Anterior cingulate cortex (tissue), 58 donors: ENCODE measurements around the gene ZNF543.
A peak's percentile ranks its signal among the peaks of the same experiment; 100 is the strongest.
"Not testable (repeated sequence)": the region's sequence is repeated elsewhere in the genome, so short reads cannot be mapped to it uniquely, and the experiment has no call there.

ENCODE experiments used
- DNase-seq, 58 donors: peaks; one replicate each; lab custom pipeline; 2025; lab: John Stamatoyannopoulos, UW

ZNF543 gene

GRCh38 chr19:57317503-57317902 is 2.8 kb upstream of the ZNF543 start:
- peak in 4 of 58 donors; percentile 0 to 10 (median 4) for DNase-seq

- no peak for DNase-seq
Measured at GRCh38 chr19:57319869-57320179, 448 bp upstream of the ZNF543 start.

DNA sequence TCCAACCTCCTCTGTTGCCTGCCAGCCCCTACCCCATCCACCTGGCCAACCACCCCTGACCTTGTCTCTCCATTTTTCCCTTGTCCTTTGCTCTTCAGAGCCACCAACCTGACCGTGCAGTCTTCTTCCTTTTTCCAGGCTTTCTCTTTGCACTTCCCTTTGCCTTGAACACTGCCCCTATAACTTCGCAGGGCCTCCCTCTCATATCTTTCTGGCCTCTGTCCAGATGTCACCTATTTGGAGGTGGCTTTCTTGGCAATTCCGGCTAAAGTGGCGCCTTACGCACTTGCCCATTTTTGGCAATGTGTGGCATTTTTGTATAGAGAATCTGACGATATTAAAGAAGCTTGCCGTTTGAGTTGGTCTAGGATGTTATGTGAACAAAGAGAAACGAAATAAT is 844 bp downstream of the ZNF543 start:
- DNase-seq = no peak

DNA sequence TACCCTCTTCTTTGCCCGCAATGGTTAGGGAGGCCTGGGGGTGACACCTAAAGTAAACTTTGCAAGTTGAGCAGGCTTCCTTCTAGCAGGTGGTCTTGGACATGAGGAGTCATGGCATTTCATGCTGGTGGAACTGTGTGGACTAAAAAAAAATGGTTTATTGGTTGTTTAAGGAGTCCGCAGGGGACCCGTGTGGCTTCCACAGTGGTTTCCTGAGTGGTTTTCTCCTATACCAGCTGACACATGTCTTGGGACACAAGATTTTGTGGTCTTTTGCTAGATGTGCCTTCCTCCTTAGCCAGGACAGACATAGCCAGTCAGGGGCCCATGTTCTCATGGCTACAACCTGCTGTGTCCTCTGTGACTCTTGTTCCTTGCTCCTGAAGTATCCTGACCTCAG is 1.5 kb downstream of the ZNF543 start:
- no peak for DNase-seq

DNA sequence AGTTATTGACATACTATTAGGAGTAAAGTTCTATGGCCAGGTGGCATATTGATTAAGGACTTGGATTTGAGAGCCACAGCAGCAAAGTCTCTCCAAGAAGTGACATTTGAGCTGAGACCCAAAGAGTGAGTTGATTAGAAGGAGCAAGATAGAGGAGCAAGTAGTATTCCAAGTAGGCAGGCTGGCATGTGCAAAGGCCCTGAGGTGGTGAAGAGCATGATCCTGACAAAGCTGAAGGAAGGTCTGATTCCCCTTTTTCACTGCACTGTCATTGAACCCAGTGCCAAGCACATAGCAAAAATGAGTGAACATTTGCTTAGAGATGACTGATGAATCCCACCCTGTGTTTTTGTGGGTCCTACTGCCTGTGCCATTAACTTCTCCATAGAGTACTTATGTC is 4.7 kb downstream of the ZNF543 start:
- DNase-seq = no peak

DNA sequence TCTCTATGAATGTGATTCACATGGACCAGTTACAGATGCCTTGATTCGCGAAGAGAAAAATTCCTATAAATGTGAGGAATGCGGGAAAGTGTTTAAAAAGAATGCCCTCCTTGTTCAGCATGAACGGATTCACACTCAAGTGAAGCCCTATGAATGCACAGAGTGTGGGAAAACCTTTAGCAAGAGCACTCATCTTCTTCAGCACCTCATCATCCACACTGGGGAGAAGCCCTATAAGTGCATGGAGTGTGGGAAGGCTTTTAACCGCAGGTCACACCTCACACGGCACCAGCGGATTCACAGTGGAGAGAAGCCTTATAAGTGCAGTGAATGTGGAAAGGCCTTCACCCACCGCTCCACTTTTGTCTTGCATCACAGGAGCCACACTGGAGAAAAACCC is 7.7 kb downstream of the ZNF543 start:
- no peak for DNase-seq

GRCh38 chr19:57334191-57334590 is 13.9 kb downstream of the ZNF543 start:
- DNase-seq = no peak

DNA sequence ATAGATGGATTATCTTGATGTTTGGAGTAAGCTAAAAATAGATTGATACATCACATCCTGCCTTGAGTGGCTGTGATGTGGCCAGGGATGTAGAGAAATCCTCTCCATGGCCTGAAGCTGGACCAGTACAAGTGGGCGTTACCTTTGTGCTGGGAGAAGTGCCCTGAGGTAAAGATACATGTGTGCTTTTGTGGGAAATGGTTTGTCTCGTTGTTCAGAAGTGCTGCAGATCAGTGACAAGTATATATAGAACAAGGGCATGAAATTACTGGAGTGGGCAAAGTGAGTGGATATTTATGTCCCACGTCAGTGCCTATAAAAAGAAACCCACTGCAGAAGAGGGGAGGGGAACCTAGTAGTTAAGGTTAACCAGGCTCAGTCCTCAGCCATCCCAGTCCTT is 18.6 kb downstream of the ZNF543 start:
- no peak for DNase-seq

DNA sequence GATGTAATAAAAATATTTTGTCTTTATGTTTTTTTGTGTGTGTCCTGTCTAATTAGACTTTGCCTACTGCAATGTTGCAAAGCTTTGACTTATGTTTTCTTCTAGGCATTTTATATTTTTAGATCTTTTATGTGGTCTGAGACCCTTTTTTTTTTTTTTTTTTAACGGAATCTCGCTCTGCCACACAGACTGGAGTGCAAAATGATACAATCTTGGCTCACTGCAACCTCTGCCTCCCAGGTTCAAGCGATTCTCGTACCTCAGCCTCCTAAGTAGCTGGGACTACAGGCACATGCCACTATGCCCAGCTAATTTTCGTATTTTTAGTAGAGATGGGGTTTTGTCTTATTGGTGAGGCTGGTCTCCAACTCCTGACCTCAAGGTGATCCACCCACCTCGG is 22.3 kb downstream of the ZNF543 start:
- no peak for DNase-seq

DNA sequence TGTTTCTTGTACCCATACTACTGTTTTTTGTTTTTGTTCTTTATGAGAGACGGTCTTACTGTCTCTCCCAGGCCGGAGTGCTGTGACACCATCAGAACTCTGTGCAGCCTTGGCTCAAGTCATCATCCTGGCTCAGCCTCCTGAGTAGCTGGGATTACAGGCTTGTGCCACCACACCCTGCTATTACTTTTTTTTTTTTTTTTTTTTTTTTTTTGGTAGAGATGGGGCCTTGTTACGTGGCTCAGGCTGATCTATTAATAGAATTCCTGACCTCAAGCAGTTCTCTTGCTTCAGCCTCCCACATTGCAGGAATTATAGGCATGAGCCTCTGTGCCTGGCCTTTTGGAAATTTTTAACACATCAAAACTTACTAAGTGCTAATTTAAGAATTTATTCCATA is 27.9 kb downstream of the ZNF543 start:
- no peak for DNase-seq

DNA sequence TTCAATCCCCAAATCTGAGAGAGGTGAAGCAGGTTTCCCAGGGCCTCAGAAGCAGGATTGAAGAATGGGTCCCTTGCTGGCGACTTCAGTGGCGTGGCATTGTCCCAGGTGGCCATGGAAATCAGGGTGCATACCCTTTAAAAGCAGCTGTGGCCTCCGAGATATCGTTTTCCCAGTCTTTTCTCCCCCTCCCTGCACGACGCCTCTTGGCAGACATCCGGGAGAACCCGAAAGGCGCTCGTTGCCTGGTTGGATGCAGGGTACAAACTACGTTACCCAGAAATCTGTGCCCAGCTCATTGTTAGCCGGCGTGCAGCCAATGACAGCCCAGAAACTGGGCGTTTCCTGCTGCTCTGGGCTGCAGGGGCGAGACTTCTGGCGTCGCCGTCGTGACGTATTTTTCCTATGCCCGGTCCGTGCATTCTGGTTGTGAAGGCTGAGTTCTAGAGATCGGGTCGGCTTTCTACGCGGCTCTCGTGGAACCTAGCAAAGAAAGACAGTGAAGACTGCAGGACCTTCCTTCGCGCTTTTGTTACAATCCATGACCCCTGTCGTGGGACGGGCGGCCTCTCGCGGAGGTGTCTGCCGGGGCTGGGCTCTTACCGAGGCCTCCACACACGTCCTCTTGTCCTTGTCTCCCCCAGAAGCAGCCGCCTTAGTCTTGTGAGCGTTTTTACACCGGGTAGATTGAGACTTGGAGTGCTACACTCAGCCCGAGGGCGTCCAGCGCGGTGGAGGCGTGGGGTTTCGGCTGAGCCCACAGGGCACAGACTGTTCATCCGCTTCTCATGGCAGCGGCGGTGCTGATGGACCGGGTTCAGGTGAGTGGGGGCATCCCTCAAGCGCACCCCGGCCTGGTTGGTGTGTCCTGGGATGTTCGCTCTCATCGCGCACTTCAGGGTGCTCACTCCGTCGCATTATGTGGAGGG is 30.9 kb downstream of the ZNF543 start, which contains the start of gene ZNF304:
Gene ZNF304, plus strand, starts transcription at position 395 of the 929 bp plus-strand sequence. Its CDS starts 394 bp downstream, at position 789.
- peak; percentile 59 to 98 (median 93) for DNase-seq

DNA sequence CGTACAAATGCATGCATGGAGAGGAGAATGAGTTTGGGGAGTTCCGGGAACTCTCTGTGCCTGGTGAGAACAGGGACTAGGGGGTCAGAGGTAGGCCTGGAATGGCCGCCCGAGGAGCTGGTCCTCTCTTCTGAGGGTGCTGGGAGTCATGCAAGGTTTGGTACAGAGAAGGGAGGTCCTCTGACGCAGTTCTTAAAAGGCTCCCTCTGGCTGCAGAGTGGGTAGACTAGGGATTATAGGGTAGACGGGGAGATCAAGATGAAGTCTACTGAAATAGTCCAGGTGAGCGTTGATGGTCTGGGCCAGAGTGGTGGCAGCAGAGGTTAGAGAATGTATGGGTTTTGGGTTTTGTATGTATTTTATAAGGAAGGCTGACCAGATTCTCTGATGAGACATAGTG is 31.6 kb downstream of the ZNF543 start:
- DNase-seq = no peak

GRCh38 chr19:57355916-57356315 is 35.6 kb downstream of the ZNF543 start:
- DNase-seq = no peak

DNA sequence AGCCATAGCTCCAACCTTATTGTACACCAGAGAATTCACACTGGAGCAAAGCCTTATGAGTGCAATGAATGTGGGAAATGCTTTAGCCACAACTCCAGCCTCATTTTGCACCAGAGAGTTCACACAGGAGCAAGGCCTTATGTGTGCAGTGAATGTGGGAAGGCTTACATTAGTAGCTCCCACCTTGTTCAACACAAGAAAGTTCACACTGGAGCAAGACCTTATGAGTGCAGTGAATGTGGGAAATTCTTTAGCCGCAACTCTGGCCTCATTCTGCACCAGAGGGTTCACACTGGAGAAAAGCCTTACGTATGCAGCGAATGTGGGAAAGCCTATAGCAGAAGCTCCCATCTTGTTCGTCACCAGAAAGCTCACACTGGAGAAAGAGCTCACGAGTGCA is 37.1 kb downstream of the ZNF543 start:
- DNase-seq = no peak

- DNase-seq = no peak
Measured at GRCh38 chr19:57359300-57359699, 39.0 kb downstream of the ZNF543 start.

DNA sequence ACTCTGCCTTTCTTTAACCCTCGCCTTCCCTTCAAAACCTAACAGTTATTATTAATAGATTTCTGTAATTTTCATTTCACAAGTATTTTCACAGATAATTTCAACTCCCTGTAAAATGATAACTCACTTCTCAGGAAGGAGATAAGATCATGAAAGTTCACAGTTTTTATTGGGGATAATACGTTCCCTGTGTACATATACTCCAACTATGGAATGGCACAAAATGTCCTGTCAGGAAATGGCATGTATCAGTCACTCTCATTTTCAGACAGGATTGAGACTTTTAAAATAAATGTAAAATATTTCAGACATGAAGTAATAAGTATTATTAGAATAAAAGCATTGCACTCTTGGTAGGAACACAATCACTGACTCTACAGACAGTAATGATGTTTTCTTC is 42.1 kb downstream of the ZNF543 start:
- DNase-seq = no peak

GRCh38 chr19:57362997-57363687 is 42.9 kb downstream of the ZNF543 start, which contains the start of the genes TRAPPC2B and ZNF547:
Gene TRAPPC2B, plus strand, starts transcription at chr19:57363551. Its CDS starts 1,283 bp downstream, at chr19:57364834.
Gene ZNF547, plus strand, starts transcription at chr19:57363551. Its CDS starts 5,005 bp downstream, at chr19:57368556.
- peak; percentile 72 to 99 (median 97) for DNase-seq

GRCh38 chr19:57363688-57364181 is 43.5 kb downstream of the ZNF543 start:
- peak in 8 of 58 donors; percentile 11 to 55 (median 36) for DNase-seq

- DNase-seq = no peak
Measured at GRCh38 chr19:57366776-57367175, 46.5 kb downstream of the ZNF543 start.

DNA sequence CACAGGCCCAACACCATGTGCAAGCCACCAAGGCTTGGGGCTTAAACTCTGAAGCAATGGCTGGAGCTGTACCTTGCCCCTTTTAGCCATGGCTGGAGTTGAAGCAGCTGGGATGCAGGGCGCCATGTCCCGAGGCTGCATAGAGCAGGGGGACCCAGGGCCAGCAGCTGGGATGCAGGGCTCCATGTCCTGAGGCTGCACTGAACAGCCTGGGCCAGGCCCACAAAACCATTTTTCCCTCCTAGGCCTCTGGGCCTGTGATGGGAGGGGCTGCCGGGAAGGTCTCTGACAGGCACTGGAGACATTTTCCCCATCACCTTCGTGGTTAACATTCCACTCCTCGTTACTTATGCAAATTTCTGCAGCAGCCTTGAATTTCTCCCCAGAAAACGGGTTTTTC is 53.9 kb downstream of the ZNF543 start:
- no peak for DNase-seq

- not testable (repeated sequence) for DNase-seq
Measured at GRCh38 chr19:57374647-57375046, 54.4 kb downstream of the ZNF543 start.
